WTC11 (cell line): ENCODE data around the gene ARID1A. TPM values are rescaled to one million over a fixed set of nuclear protein-coding genes. Genes with fewer than 3 reads are reported as not detected.

Source experiments
- ATAC-seq: fragments of 200-7000 bp; cut with Tn5 transposase; 2 replicates; pipeline ENCODE4 v1.10.0; 2021; ENCODE audit warnings: mild to moderate bottlenecking, moderate library complexity
- CTCF ChIA-PET: fragments of 300-600 bp; sonication (Branson Sonifier 250); formaldehyde crosslinking; loops from one replicate; lab custom pipeline; 2021; ENCODE audit warnings: antibody characterized with exemption; lab: Charles Lee
- POLR2A ChIA-PET: fragments of 350-600 bp; sonication (Branson Sonifier 250); formaldehyde crosslinking; loops from one replicate; lab custom pipeline; 2021; ENCODE audit warnings: antibody characterized with exemption; lab: Charles Lee
- DNase-seq: peaks from one replicate; pipeline ENCODE4 v3.0.0; 2021; ENCODE audit warnings: low spot score
- H3K27ac Mint-ChIP-seq: 2 replicates; pipeline ENCODE4 v1.8.0; 2021; ENCODE audit warnings: mixed read lengths
- H3K27me3 Mint-ChIP-seq: 2 replicates; pipeline ENCODE4 v1.8.0; 2021; ENCODE audit warnings: low read depth, mild to moderate bottlenecking, moderate library complexity, mixed read lengths
- H3K36me3 Mint-ChIP-seq: 2 replicates; pipeline ENCODE4 v1.8.0; 2021; ENCODE audit warnings: mixed read lengths
- H3K4me1 Mint-ChIP-seq: 2 replicates; pipeline ENCODE4 v1.8.0; 2022; ENCODE audit warnings: mixed read lengths
- H3K4me3 Mint-ChIP-seq: 2 replicates; pipeline ENCODE4 v1.8.0; 2021; ENCODE audit warnings: mild to moderate bottlenecking, moderate library complexity, mixed read lengths
- H3K9me3 Mint-ChIP-seq: 2 replicates; pipeline ENCODE4 v1.8.0; 2021; ENCODE audit warnings: mixed read lengths
- AR ChIP-seq: fragments of 250-450 bp; sonication (Bioruptor Pico); IDR thresholded peaks from 2 replicates; pipeline ENCODE4 v1.9.0; 2021; ENCODE audit warnings: mild to moderate bottlenecking
- ARID4B ChIP-seq: sonication (generic); formaldehyde crosslinking; IDR thresholded peaks from 2 replicates; pipeline ENCODE4 v1.8.0; 2023; ENCODE audit warnings: missing genetic modification reagents, mild to moderate bottlenecking, borderline replicate concordance
- ATF2 ChIP-seq: sonication (generic); formaldehyde crosslinking; IDR thresholded peaks from 2 replicates; pipeline ENCODE4 v1.8.1; 2022; ENCODE audit warnings: low read depth, missing genetic modification reagents, borderline replicate concordance
- E2F1 ChIP-seq: sonication (generic); formaldehyde crosslinking; IDR thresholded peaks from 2 replicates; pipeline ENCODE4 v1.8.0; 2022; ENCODE audit warnings: mild to moderate bottlenecking, missing genetic modification reagents
- ELF4 ChIP-seq: sonication (generic); formaldehyde crosslinking; IDR thresholded peaks from 2 replicates; pipeline ENCODE4 v1.8.1; 2022; ENCODE audit warnings: low read depth, mild to moderate bottlenecking, moderate library complexity, missing genetic modification reagents
- EMX1 ChIP-seq: fragments of 250-450 bp; sonication (Bioruptor Pico); IDR thresholded peaks from 2 replicates; pipeline ENCODE4 v1.8.0; 2021; ENCODE audit warnings: mild to moderate bottlenecking
- ERG ChIP-seq: fragments of 250-450 bp; sonication (Bioruptor Pico); IDR thresholded peaks from 2 replicates; pipeline ENCODE4 v1.8.0; 2021; ENCODE audit warnings: mild to moderate bottlenecking
- IRF2 ChIP-seq: sonication (generic); formaldehyde crosslinking; IDR thresholded peaks from 2 replicates; pipeline ENCODE4 v1.8.0; 2022; ENCODE audit warnings: low read depth, missing genetic modification reagents, borderline replicate concordance
- NFE2L1 ChIP-seq: sonication (generic); formaldehyde crosslinking; IDR thresholded peaks from 2 replicates; pipeline ENCODE4 v1.8.1; 2023; ENCODE audit warnings: missing genetic modification reagents
- PRDM15 ChIP-seq: sonication (generic); formaldehyde crosslinking; IDR thresholded peaks from 2 replicates; pipeline ENCODE4 v1.8.0; 2022; ENCODE audit warnings: missing genetic modification reagents
- PREB ChIP-seq: sonication (generic); formaldehyde crosslinking; IDR thresholded peaks from 2 replicates; pipeline ENCODE4 v1.8.1; 2022; ENCODE audit warnings: mild to moderate bottlenecking, missing genetic modification reagents, moderate library complexity, borderline replicate concordance
- SP1 ChIP-seq: sonication (generic); formaldehyde crosslinking; conservative IDR thresholded peaks from 2 replicates; pipeline ENCODE4 v1.8.1; 2022; ENCODE audit warnings: missing genetic modification reagents
- USF2 ChIP-seq: sonication (generic); formaldehyde crosslinking; IDR thresholded peaks from 2 replicates; pipeline ENCODE4 v1.8.1; 2023; ENCODE audit warnings: mild to moderate bottlenecking, missing genetic modification reagents, moderate library complexity
- ZMAT4 ChIP-seq: fragments of 250-450 bp; sonication (Bioruptor Pico); IDR thresholded peaks from 2 replicates; pipeline ENCODE4 v1.9.0; 2021; ENCODE audit warnings: mild to moderate bottlenecking
- ZNF416 ChIP-seq: fragments of 250-450 bp; sonication (Bioruptor Pico); IDR thresholded peaks from 2 replicates; pipeline ENCODE4 v1.9.0; 2021; ENCODE audit warnings: mild to moderate bottlenecking, inconsistent platforms
- ZNF423 ChIP-seq: fragments of 250-450 bp; sonication (Bioruptor Pico); IDR thresholded peaks from 2 replicates; pipeline ENCODE4 v2.1.2; 2022; ENCODE audit warnings: mild to moderate bottlenecking, moderate library complexity
- total RNA-seq: library from RNA; stranded (reverse); gene quantifications from 3 replicates; pipeline ENCODE4 v1.2.3, GENCODE V29; 2021

Gene ARID1A
- total RNA-seq, 1 experiment from 2014 or later = 98.0 TPM

GRCh38 chr1:26740023-26740634 is 44.3 kb downstream of the ARID1A start:
- Mint-ChIP-seq H3K4me1 (peaks cover 32% of the 10 kb centered on the region), H3K4me3 (no peak overlapping the region), H3K27ac (peak overlapping the region; percentile 43), H3K27me3 (no peaks in the 10 kb centered on the region), H3K9me3 (no peaks in the 10 kb centered on the region), H3K36me3 (peaks cover 32% of the 10 kb centered on the region)
- ATAC-seq (no peak), DNase-seq (no peak)
- CTCF ChIA-PET = interaction anchor here (1.1 kb wide), 1 partner anchor 138 kb away, joined by 3 read pairs; no protein-coding TSS in a partner anchor
- TF ChIP-seq USF2 (CRISPR knock-in tag) (no peak), E2F1 (no peak), PRDM15 (CRISPR knock-in tag) (no peak), ATF2 (CRISPR knock-in tag) (no peak)
- POLR2A ChIA-PET = no interaction called here

- Mint-ChIP-seq H3K4me3 (no peak overlapping the region), H3K27ac (peak overlapping the region; percentile 22), H3K27me3 (no peaks in the 10 kb centered on the region), H3K9me3 (no peaks in the 10 kb centered on the region), H3K4me1 (peaks cover 32% of the 10 kb centered on the region), H3K36me3 (peaks cover 34% of the 10 kb centered on the region)
- CTCF ChIA-PET = interaction anchor here (1.1 kb wide), 1 partner anchor 139 kb away, joined by 3 read pairs; no protein-coding TSS in a partner anchor
- POLR2A ChIA-PET = interaction anchor here (0.5 kb wide), 1 partner anchor 153 kb away, joined by 5 read pairs; no protein-coding TSS in a partner anchor
- ATAC-seq (no peak), DNase-seq (no peak)
- TF ChIP-seq ELF4 (CRISPR knock-in tag) (no peak), ZMAT4 (no peak), IRF2 (no peak), NFE2L1 (CRISPR knock-in tag) (no peak), ARID4B (CRISPR knock-in tag) (no peak), ZNF416 (CRISPR knock-in tag) (no peak), EMX1 (no peak), ERG (no peak), AR (CRISPR knock-in tag) (no peak), SP1 (CRISPR knock-in tag) (no peak), ZNF423 (CRISPR knock-in tag) (no peak), PREB (CRISPR knock-in tag) (no peak)
These were observed 45.1 kb downstream of the ARID1A start for GRCh38 chr1:26740952-26741351.
